ENCODE data around the gene PCBP3.

The PCBP3 gene

DNA sequence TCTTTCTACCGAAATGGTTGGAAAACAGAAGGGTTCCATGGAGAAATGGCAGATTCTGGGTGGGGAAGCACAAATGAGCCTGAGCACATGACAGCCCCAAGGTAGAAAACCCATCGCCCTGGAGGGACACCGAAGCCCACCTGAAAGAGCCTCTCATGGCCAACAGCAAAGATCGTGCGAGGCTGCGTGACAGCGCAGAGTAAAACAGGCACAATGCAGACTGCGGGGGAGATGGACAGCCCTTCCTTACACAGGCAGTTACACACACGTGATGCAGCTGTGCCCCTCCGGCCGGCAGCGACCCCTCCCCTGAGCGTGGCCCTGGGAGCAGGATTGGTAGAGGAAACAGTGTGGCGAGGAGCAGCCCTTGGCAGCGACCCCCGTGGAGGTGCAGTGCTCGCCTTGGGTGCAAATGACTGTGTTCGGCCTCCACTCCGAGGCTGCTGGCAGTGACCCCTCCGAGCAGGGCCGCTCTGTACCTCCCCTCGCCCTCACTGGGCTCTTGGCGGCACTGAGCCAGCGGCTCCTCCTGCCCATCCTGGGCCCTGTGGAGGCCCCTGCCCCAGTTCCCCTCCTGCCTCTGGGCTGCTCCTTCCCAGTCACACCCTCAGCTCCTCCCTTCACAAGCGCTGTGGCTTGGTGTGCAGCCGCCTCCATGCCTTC, 217.1 kb downstream of the PCBP3 start:
- Histone ChIP-seq H3K27me3 (ENCODE audit: control insufficient read depth, insufficient read depth, low read length) (no peaks in the 10 kb centered on the region), H3K4me3 (ENCODE audit: low read length) (no peak overlapping the region), H3K9me3 (ENCODE audit: control insufficient read depth, low read length) (no peaks in the 10 kb centered on the region), H3K36me3 (ENCODE audit: control insufficient read depth, insufficient read depth, low read length) (no peaks in the 10 kb centered on the region), H3K4me1 (ENCODE audit: control insufficient read depth, insufficient read depth, low read length) (no peaks in the 10 kb centered on the region), H3K9ac (ENCODE audit: low read length) (no peak overlapping the region)

DNA sequence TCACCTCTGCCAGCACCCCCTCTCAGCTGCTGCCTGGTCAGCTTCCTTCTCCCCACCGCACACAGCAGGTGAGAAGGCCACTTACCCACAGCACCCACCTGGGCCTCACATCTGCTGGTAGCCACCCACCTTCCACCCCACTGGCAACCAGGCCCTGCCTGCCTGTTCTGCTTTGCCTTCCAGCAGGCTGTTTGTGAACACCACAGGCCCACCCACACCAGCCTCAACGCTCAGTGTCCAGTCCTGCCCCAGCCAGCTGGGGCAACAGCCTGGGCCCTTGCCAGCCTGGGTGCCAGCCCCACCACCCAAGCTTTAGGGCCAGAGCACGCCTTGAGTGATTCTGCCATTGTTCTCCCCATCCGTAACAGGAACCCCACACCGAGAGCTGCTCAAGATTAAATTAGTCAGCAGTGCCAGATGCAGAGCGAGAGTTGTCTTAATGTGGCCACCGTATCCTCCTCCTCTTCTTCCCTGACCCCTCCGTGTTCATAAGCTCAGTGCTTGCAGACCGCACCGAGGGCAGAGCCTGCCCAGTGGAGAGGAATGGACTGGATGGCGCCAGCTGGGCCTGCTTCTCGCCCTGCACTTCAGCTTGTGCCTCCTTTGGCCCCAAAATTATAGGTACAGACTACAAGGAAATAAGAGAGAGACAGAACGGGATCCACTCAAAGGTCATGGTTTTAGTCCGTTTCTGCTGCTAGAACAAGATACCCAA, 217.8 kb downstream of the PCBP3 start:
- H3K9ac ChIP-seq (ENCODE audit: low read length): no peak overlapping the region
- H3K9me3 ChIP-seq (ENCODE audit: control insufficient read depth, low read length): no peaks in the 10 kb centered on the region
- no peaks in the 10 kb centered on the region for H3K36me3 ChIP-seq (ENCODE audit: control insufficient read depth, insufficient read depth, low read length)
- H3K4me1 ChIP-seq (ENCODE audit: control insufficient read depth, insufficient read depth, low read length): no peaks in the 10 kb centered on the region
- no peak overlapping the region for H3K4me3 ChIP-seq (ENCODE audit: low read length)
- H3K27me3 ChIP-seq (ENCODE audit: control insufficient read depth, insufficient read depth, low read length): no peaks in the 10 kb centered on the region

DNA sequence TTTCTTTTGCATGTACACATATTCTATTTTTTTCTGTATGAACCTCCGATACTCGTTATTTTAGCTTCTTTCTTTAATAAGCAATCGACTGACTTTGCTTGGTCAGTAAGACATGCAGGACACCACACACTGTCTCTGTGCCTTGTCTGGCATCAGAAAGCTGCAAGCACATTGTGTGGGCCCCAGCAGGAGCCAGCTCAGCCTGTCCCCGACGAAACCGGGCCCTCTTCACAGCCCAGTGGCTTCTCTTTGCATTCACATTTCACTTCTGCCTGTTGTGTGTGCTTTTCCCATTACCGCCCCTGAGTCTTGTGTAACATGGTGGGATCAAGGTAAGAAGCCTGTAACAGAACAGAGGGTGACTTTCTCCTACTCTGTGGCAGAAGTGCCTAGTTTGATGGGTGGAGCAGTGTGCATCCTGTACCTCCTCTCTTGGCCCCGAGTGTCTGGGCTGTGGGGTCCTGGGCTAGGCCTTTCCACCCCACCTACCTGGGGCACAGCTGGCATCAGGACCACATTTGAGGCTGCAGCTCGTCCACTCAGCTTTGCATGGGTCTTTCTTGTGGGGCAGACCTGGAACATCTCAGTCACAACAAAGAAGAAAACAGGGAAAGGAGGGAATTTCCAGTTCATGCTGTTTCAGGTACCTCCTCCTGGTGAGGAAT, 219.2 kb downstream of the PCBP3 start:
- H3K4me1 ChIP-seq (ENCODE audit: control insufficient read depth, insufficient read depth, low read length): no peaks in the 10 kb centered on the region
- H3K4me3 ChIP-seq (ENCODE audit: low read length): no peak overlapping the region
- no peaks in the 10 kb centered on the region for H3K9me3 ChIP-seq (ENCODE audit: control insufficient read depth, low read length)
- no peaks in the 10 kb centered on the region for H3K27me3 ChIP-seq (ENCODE audit: control insufficient read depth, insufficient read depth, low read length)
- H3K9ac ChIP-seq (ENCODE audit: low read length): no peak overlapping the region
- no peaks in the 10 kb centered on the region for H3K36me3 ChIP-seq (ENCODE audit: control insufficient read depth, insufficient read depth, low read length)

DNA sequence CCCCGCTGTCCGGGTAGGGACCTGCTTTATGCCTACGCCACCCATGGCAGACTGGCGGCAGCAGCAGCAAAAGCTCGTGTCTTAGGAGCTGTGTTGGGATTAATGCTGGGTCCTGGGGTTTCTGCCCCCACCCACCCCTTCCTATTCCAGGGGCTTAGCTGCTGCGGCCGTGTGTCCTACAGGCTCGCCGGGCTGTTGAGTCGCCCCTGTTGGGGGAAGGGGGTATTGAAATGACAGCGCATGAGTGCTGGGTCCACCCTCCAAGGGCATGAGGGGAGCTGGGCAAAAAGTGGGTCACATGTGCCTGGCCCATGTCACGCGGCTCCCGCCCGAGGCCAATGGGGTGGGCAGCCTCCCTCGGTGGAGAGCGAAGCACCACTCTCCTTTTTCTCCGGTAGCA, 219.7 kb downstream of the PCBP3 start:
- H3K36me3 ChIP-seq (ENCODE audit: control insufficient read depth, insufficient read depth, low read length): no peaks in the 10 kb centered on the region
- no peak overlapping the region for H3K9ac ChIP-seq (ENCODE audit: low read length)
- no peaks in the 10 kb centered on the region for H3K4me1 ChIP-seq (ENCODE audit: control insufficient read depth, insufficient read depth, low read length)
- no peaks in the 10 kb centered on the region for H3K27me3 ChIP-seq (ENCODE audit: control insufficient read depth, insufficient read depth, low read length)
- no peak overlapping the region for H3K4me3 ChIP-seq (ENCODE audit: low read length)
- H3K9me3 ChIP-seq (ENCODE audit: control insufficient read depth, low read length): no peaks in the 10 kb centered on the region

DNA sequence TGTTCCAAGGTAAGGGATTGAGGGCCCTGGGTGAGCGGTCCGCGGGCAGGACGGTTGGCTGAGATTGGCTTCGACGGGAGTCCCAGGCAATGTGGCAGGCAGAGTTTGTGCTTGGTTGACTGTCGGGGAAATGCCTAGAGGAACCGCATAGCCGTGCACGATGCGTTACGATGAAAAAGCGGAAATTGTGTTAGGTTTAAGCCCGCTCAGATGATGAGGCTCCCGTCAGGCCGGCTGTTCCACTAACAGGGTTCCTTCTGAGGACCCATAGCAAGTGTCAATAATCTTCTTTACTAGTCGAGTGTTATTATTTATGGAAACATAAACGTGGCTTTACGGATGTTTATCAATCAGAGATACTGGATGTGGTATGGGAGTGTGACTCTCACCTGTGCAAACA, 220.2 kb downstream of the PCBP3 start:
- Histone ChIP-seq H3K36me3 (ENCODE audit: control insufficient read depth, insufficient read depth, low read length) (no peaks in the 10 kb centered on the region), H3K9ac (ENCODE audit: low read length) (no peak overlapping the region), H3K27me3 (ENCODE audit: control insufficient read depth, insufficient read depth, low read length) (no peaks in the 10 kb centered on the region), H3K4me3 (ENCODE audit: low read length) (no peak overlapping the region), H3K4me1 (ENCODE audit: control insufficient read depth, insufficient read depth, low read length) (no peaks in the 10 kb centered on the region), H3K9me3 (ENCODE audit: control insufficient read depth, low read length) (no peaks in the 10 kb centered on the region)

DNA sequence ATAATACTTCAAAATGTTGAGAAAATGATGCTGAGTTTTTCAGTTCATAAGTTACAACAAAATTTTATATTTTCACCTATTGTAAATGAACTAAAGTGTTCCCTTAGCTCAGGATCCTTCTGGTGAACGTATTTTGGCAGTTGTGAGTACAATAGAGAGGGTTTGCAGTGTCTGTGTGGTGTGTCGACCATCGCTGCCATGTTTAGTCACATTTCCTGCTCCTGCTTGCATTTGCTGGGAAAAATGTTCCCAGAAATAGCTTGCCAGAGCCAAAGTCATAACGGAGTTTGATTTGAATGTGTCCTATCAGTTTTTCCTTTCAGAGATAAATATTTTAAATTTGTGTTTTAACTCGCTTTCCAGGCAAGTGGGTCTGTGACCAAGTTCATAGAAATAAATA, 220.9 kb downstream of the PCBP3 start:
- Histone ChIP-seq H3K4me1 (ENCODE audit: control insufficient read depth, insufficient read depth, low read length) (no peaks in the 10 kb centered on the region), H3K9me3 (ENCODE audit: control insufficient read depth, low read length) (no peaks in the 10 kb centered on the region), H3K9ac (ENCODE audit: low read length) (no peak overlapping the region), H3K36me3 (ENCODE audit: control insufficient read depth, insufficient read depth, low read length) (no peaks in the 10 kb centered on the region), H3K27me3 (ENCODE audit: control insufficient read depth, insufficient read depth, low read length) (no peaks in the 10 kb centered on the region), H3K4me3 (ENCODE audit: low read length) (no peak overlapping the region)

DNA sequence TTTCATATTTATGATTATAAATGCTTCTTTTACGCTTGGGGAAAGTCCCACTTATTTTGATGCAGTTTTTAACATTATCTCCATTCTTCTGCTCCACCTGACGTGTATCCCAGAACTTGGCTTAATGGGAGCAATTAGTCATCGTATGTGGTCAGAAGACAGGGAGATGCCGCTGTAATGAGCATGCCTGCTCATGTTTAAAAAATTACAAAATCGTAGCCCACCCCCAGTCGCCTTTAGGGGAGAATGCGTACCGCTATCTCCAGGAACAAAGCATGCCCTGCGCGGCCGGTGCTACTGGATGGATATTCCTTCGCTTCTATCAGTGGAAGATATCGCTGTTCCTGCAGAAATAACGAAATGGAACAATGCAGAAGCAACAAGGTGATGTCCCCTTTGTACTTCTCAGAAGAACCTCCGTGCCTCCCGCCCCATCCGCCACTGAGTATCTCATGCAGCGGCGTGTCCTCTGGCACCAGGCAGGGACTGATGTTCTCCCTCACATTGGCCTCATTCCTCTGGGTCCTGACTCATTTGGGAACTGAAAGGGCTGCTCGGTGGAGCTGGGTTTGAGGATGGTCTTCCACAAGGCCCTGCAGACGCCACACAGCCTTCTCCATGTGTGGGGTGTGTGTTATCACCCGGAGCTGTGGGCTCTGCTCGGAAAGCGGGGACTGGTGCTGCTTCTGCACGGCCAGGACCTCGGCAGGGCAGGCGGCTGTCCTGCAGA, 221.7 kb downstream of the PCBP3 start:
- Histone ChIP-seq H3K9ac (ENCODE audit: low read length) (no peak overlapping the region), H3K27me3 (ENCODE audit: control insufficient read depth, insufficient read depth, low read length) (no peaks in the 10 kb centered on the region), H3K36me3 (ENCODE audit: control insufficient read depth, insufficient read depth, low read length) (no peaks in the 10 kb centered on the region), H3K9me3 (ENCODE audit: control insufficient read depth, low read length) (no peaks in the 10 kb centered on the region), H3K4me1 (ENCODE audit: control insufficient read depth, insufficient read depth, low read length) (no peaks in the 10 kb centered on the region), H3K4me3 (ENCODE audit: low read length) (no peak overlapping the region)

DNA sequence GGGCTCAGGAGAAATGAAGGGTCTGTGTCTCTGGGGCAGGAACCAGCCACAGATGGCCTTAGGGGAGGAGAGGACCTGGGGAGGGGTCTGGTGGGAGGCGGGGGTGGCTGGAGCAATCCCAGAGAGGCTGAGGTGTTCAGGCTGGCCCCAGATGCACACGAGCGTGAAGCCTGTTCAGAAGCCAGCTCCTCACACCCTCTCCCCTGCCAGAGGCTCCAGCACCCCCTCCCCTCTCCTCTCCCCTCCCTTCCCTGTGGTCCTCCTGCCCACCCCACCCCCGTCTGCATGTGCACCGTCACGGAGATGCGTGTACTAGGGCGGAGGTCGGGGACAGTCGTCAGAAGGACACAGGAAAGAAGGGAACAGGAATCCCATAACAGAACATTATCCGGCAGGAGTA, 223.0 kb downstream of the PCBP3 start:
- no peak overlapping the region for H3K9ac ChIP-seq (ENCODE audit: low read length)
- no peak overlapping the region for H3K4me3 ChIP-seq (ENCODE audit: low read length)
- no peaks in the 10 kb centered on the region for H3K36me3 ChIP-seq (ENCODE audit: control insufficient read depth, insufficient read depth, low read length)
- no peaks in the 10 kb centered on the region for H3K4me1 ChIP-seq (ENCODE audit: control insufficient read depth, insufficient read depth, low read length)
- no peaks in the 10 kb centered on the region for H3K9me3 ChIP-seq (ENCODE audit: control insufficient read depth, low read length)
- H3K27me3 ChIP-seq (ENCODE audit: control insufficient read depth, insufficient read depth, low read length): no peaks in the 10 kb centered on the region

DNA sequence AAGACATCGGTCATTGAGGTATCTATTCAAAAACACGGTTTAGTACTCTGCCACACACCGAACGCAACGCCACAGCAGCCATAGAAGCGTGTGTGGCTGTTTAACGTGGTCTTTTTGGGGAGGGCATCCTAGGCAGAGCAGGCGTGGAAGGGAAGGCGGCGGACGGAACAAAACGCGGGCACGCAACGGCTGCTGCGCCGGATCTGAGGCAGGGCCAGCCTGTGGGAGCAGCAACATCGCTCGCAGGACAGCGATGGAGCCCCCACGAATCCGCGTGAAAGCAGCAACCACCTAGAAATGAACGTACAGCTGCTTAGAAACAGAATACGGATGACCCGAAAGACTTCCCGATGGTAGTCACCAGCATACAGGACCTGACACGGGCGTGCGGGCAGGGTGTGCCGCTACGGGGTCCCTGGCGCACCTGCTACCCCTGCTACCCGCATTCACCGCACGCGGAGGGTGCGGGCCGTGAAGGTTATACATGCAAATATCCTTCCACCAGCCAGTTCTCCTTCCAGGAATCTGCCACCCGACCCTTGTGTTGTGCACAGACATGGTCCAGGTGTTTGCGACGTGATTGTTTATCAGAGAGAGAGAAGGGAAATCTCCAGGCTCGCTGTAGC, 223.6 kb downstream of the PCBP3 start:
- H3K36me3 ChIP-seq (ENCODE audit: control insufficient read depth, insufficient read depth, low read length): no peaks in the 10 kb centered on the region
- no peak overlapping the region for H3K4me3 ChIP-seq (ENCODE audit: low read length)
- no peaks in the 10 kb centered on the region for H3K9me3 ChIP-seq (ENCODE audit: control insufficient read depth, low read length)
- H3K27me3 ChIP-seq (ENCODE audit: control insufficient read depth, insufficient read depth, low read length): no peaks in the 10 kb centered on the region
- no peaks in the 10 kb centered on the region for H3K4me1 ChIP-seq (ENCODE audit: control insufficient read depth, insufficient read depth, low read length)
- no peak overlapping the region for H3K9ac ChIP-seq (ENCODE audit: low read length)

DNA sequence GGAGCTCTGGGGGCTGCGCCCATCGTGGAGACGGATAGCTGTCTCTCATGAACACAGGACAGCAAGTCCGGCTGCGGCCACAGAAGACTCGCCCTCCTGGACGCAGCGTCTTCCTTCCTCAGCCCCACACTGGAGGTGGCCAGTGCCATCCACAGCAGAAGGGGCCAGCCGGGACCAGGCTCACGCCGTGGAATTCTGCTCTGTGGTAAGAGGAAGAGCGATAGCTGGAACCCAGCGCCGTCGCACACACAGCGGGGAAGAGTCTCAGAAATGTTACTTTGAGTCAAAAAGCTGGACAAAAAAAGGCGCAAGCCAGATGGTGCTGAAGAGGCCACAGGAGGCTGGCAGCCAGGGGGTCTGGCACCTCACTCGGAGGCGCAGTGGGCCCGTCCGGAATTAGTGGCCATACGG, 224.2 kb downstream of the PCBP3 start:
- Histone ChIP-seq H3K27me3 (ENCODE audit: control insufficient read depth, insufficient read depth, low read length) (no peaks in the 10 kb centered on the region), H3K4me3 (ENCODE audit: low read length) (no peak overlapping the region), H3K4me1 (ENCODE audit: control insufficient read depth, insufficient read depth, low read length) (no peaks in the 10 kb centered on the region), H3K9me3 (ENCODE audit: control insufficient read depth, low read length) (no peaks in the 10 kb centered on the region), H3K36me3 (ENCODE audit: control insufficient read depth, insufficient read depth, low read length) (no peaks in the 10 kb centered on the region), H3K9ac (ENCODE audit: low read length) (no peak overlapping the region)

DNA sequence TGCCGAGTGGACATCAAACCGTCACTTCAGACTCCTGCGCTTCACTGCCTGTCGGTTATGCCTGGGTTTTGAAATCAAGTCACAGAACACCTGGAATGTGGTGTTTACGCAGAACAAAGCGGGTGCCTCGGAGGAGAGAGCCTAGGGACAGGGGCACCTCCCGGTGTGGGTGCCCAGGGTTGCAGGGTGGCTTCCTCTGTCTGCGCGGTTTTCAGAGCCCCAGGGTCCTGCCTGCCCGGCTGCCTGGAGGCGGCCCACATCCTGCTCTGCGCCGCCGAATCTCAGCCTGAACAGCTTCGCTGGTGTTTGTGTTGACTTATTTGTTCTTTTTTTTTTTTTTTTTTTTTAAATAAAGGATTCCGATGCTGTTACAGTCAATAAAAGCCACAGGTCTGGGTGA, 224.6 kb downstream of the PCBP3 start:
- H3K4me3 ChIP-seq (ENCODE audit: low read length): no peak overlapping the region
- no peaks in the 10 kb centered on the region for H3K36me3 ChIP-seq (ENCODE audit: control insufficient read depth, insufficient read depth, low read length)
- no peaks in the 10 kb centered on the region for H3K27me3 ChIP-seq (ENCODE audit: control insufficient read depth, insufficient read depth, low read length)
- no peaks in the 10 kb centered on the region for H3K9me3 ChIP-seq (ENCODE audit: control insufficient read depth, low read length)
- no peaks in the 10 kb centered on the region for H3K4me1 ChIP-seq (ENCODE audit: control insufficient read depth, insufficient read depth, low read length)
- no peak overlapping the region for H3K9ac ChIP-seq (ENCODE audit: low read length)
